Sciatic nerve (tissue), 2 donors: ENCODE data around the gene SLC41A3. TPM values are rescaled to one million over a fixed set of nuclear protein-coding genes. Genes with fewer than 3 reads are reported as not detected.
"Not testable (repeated sequence)": the region's sequence is repeated elsewhere in the genome, so short reads cannot be mapped to it uniquely, and the experiment has no call there.

Experiments used
- ATAC-seq: fragments of 200-7000 bp; cut with Tn5 transposase; one replicate; pipeline ENCODE4 v1.9.1; 2020; ENCODE audit warnings: mild to moderate bottlenecking, moderate library complexity
- DNase-seq: peaks from one replicate; pipeline ENCODE4 v3.0.0-alpha.2; 2020; ENCODE audit warnings: low spot score
- intact Hi-C: fragments of 100-400 bp; cut with DNase I; formaldehyde crosslinking; loops from one replicate; pipeline ENCODE4 v1.14.2; 2022
- total RNA-seq: library from RNA; stranded (reverse); fragmentation: NEBNext Ultra II Directional; extraction: Animal tissue kit (Norgen Biotek cat#: 25700); gene quantifications from one replicate; pipeline ENCODE4 v1.2.1, GENCODE V29; 2021
- donor health status: DM: no; HTN: no; CAD: no.
- donor health status: DM: no; HTN: no; CAD: no.

The SLC41A3 gene
- total RNA-seq, 1 donor from 2014 or later: 42.8 TPM

DNA sequence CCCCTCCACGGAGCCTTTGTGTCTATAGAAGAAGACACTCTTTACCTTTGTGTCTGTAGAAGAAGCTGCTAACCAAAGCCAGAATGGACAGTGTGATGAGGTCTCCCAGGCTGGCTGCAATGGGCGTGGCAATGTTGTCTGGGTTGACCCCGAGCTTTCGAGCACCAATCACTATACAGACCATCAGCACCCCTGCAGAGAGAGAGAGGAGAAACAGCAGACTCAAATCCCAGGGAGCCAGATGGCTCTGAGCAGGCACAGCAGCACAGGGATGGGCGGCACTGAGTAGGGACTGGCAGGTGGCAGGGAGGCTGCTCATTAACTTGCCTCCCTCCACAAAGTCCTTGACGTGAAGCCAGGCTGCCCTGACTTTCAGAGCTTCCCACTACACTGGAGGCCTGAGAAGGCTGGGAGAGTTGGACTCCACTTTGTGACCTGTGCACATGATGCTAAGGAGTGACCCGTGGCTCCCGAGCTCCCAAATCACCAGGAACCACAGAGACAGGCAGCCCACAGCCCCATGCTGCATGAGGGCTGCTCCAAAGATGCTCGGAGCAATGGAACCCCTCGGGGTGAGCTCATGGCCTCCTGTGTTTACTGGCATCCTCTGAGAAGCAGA lies 61.1 kb downstream of the SLC41A3 start:
- intact Hi-C loops: no loop called here
- DNase-seq (no peak), ATAC-seq (no peak)

DNA sequence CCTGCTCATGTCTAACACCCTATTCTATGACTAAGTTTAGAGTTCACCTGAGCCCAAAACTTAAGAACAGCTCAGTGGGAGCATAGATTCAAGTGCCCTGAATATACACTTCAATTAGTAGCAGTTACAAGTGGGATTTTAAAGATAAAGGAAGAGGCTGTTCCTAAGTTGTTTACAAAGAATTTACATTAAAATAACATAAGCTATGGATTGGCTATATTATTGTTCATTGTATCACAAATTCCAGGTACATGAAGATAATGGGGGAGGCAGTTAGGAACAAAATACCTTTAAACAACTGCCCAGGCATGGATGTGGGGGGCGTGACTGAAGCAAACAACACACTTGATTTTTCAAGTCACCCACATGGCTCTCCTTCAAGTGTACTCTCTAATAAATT lies 62.2 kb downstream of the SLC41A3 start:
- DNase-seq (no peak), ATAC-seq (no peak)
- intact Hi-C loops: no loop called here

DNA sequence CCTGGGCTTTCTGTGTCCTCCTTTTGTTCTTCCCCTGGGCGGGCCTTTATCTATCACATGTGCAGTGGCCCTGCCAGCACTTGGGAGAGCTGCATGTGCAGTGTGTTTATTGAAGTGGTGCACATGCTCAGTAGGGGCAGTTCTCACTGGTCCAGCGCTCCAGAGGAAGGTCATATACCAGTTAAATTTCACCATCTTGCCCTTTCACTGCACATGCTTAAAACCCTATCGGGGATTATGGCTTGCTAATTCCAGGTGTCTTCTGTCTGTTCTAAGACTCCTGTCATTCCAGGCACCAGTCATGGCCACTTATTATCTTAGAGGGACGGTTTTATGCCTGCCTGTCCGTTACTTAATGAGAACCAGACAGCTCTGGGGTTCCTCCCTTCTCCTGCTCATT lies 62.7 kb downstream of the SLC41A3 start:
- no peak for DNase-seq
- intact Hi-C loops: no loop called here
- ATAC-seq: no peak

DNA sequence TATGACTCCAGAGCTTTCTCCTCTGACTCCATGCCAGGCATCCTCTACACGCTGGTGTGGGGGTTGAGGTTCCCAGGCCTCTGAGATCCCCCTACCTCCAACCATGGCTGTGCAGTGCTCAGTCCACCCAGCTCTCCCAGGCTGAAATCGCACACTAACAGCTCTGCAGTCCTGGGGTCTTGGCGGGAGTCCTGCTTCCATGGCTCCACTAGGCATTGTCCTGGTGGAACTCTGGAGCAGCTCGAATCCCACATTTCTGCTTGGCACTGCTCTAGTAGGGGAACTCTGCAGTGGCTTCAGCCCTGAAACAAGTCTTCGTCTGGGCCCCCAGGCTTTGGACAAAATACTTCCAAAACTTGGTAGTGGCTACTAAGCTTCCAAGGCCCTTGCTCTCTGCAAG lies 64.2 kb downstream of the SLC41A3 start:
- ATAC-seq: no peak
- no peak for DNase-seq
- intact Hi-C loops: no loop called here

- intact Hi-C loops: no loop called here
- no peak for ATAC-seq
- DNase-seq: no peak
Measured at GRCh38 chr3:126018995-126019394, 64.9 kb downstream of the SLC41A3 start.

DNA sequence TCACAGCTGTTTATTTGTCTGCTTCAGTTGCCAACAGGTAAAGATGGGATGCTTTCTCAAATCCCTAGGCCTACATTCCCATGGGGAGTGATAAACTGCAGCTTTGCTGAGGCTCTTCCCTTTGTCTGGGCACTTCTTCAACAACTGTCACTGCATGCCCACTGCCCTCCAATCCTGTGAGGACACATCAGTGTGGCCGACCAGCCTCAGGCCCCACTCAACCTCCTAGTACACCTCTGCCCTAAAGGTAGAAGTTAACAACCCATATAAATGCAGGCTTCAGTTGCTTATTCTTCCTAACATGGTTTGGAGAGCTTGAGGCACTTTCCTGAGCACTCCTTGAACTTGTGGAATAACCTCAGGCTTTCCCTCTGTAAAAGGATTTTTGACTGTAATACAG lies 65.4 kb downstream of the SLC41A3 start:
- ATAC-seq (no peak), DNase-seq (no peak)
- intact Hi-C loops: no loop called here

DNA sequence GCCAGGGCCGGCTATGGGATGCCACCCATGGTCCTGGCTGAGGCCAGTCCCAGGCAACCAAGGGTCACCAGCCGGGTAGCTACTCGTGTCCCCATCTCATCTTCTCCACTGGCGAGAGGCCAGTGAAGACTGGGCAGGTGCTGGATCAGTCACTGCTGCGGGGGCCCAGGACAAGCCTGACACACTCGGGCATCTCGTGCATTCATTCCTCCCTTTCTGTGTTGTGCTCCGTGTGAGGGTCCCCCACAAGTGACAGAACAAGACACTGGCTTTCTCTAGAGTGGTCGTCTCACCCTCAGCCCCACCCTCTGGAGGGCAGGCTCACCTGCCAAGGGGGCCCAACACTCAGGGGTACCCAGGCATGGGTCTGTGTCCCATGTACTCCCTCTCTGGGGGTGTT lies 66.6 kb downstream of the SLC41A3 start:
- no peak for DNase-seq
- intact Hi-C loops: no loop called here
- no peak for ATAC-seq

DNA sequence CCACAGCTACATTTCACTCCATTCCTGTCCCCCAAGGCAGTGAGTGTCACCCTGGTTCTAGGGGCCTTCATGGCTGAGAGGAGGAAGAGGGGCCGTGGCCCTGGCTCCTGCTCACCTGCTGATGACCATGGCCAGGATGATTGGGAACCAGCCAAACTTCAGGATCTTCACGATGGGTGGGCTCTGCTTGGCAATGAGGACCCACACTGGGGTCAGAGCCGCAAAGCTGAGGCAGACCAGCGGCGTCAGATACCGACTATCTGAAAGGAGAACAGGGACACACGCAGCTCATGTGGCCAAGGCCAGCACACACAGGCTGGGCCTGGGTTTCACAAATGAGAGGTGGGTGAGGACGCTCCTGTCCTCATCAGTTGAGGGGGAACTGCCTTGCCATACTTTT lies 67.3 kb downstream of the SLC41A3 start:
- ATAC-seq: no peak
- intact Hi-C loops: no loop called here
- no peak for DNase-seq

GRCh38 chr3:126015075-126015474 lies 68.8 kb downstream of the SLC41A3 start:
- intact Hi-C loops: no loop called here
- ATAC-seq: no peak
- DNase-seq: no peak

DNA sequence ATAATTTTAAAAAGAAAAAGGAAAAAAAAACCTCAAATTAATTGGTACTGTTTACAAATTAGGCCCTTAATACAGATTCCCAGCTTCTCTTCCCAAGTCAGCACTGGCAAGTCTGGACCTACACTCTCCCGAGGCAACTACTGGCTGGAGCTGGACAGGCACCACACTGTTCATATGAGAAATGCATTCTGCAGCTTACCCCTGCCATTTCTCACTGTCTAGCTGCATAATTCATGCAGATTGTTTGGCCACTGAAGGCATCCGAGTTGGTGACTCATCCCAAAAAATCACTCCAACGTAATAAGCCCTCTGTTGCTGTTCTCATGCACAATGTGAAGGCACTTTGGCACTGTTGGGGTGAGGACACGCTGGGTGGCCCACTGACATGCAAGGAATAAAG lies 69.7 kb downstream of the SLC41A3 start:
- DNase-seq (no peak), ATAC-seq (peak; percentile 30)

DNA sequence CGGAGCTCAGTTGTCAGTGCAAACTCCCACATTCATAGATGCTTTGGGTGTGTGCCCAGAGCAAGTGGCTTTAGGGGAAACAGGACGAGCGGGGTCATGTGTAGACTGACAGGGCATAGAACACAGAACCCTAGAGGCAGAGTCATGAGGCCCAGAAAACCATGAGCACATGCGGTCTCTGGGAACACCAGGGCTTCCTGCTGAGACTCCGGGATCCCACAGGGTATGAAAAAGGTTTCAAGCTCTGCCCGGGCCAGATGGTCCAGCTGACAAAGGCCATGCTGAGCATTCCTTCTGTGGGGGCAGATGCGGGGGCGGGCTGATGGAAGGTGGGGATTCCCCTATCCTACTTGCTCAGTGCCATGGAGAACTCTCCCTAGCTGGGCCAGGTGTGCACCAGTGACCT lies 70.2 kb downstream of the SLC41A3 start:
- no peak for DNase-seq
- ATAC-seq: no peak
- intact Hi-C loops: no loop called here

More for the DNA sequence above, 69.7 kb downstream of the SLC41A3 start:
- intact Hi-C loops: no loop called here

DNA sequence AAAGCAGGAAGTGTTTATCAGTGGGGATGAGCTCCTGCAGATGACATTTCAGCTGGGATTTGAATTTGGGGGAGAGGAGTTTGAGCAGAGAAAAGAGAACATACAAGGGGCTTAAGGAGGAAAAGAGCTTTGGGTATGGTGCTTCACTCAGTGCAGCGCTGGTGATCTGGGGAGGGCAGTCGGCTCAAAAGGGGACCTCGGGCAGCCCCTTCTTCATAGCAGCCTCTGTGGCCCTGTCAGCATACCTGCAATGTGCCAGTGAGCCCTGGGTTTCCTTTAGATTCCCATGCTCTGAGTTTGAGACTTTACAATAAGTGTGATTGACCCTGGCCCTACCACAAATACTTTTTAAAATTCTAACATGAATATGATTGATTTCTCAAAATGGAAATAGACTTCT lies 74.7 kb downstream of the SLC41A3 start:
- ATAC-seq: no peak
- DNase-seq: no peak
- intact Hi-C loops: no loop called here

DNA sequence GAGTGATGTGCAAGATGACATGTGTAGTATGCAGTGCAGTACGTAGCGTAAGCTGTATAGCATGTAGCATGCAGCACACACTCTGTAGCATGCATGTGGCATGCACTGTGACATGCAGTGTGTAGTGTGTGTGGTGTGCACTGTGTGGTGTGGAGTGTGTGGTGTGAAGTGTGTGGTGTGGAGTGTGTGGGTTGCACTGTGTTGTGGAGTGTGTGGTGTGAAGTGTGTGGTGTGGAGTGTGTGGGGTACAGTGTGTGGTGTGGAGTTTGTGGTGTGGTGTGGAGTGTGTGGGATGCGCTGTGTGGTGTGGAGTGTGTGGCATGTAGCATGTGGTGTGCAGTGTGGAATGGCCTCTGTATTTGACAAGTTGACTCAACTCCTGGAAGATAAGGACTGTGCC lies 75.7 kb downstream of the SLC41A3 start:
- DNase-seq: no peak
- intact Hi-C loops: no loop called here
- ATAC-seq: no peak

DNA sequence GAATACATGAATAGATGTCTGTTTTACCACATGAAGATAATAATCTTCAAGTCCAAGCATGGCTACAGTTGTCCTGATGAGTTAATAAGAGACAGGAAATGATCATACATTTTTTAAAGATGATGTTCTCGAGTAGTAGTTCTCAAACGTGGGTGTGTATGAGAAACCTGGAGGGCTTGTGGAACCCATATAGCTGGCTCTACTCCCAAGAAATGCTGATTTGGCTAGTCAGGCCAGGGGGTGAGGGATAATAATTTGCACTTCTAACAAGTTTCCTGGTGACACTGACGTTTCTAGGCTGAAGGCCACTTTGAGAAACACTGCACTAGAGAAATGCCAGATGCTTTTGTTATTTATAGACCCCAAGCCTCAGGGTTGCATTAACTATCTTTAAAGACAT lies 78.0 kb downstream of the SLC41A3 start:
- intact Hi-C loops: no loop called here
- DNase-seq: no peak
- ATAC-seq: no peak

GRCh38 chr3:126004692-126005091 lies 79.2 kb downstream of the SLC41A3 start:
- ATAC-seq: no peak
- no peak for DNase-seq
- intact Hi-C loops: no loop called here

DNA sequence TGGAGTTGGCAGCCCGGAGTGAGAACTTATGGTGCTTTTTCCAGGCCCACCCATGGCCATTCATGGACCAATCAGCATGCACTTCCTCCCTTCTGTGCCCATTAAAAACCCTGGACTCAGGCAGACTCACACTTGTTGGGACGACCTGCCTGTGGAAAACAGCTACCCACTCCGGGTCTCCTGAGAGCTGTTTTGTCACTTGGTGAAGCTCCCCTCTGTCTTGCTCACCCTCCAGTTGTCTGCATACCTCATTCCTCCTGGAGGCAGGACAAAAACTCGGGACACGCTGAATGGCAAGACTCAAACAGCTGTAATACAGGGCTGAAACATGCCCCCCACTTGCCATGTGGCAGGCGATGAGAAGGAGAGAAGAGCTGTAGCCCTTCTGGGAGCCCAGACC lies 79.7 kb downstream of the SLC41A3 start:
- DNase-seq (no peak), ATAC-seq (no peak)
- intact Hi-C loops: no loop called here

DNA sequence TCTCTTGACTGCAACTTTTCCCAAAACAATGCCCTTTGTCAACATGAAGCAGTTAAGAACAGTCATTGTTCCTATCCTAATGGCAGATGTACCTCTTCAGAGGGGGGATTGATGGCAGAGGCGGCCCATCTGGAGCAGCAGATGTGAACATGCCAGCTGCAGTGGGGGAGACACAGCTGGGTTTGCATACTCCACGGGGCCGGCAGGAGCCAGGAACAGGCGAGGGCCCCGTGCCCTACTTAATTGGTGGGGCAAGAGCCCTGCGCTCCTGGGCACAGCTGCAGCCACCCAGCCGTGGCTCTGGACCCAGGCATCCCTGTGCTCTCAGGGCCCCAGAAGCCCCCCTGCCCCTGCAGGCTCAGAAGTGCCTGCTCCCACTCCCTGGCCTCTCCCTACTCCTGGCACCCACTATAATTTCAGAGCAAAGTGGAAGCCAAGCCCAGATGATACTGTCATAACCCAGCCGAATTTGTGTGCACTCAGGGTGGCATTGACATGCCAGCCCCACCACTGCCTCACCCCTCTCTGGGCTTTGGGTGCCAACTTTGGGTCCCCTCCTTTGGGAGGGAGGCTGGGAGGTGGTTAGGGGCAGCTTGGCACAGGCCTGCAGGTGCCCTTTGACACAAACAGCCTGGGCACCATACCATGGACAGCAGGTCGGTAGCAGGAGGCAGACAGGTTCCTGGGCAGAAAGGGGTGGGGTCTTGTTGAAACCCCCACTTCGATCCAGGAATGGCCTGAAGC lies 80.3 kb downstream of the SLC41A3 start:
- DNase-seq: no peak
- intact Hi-C loops: no loop called here
- no peak for ATAC-seq

DNA sequence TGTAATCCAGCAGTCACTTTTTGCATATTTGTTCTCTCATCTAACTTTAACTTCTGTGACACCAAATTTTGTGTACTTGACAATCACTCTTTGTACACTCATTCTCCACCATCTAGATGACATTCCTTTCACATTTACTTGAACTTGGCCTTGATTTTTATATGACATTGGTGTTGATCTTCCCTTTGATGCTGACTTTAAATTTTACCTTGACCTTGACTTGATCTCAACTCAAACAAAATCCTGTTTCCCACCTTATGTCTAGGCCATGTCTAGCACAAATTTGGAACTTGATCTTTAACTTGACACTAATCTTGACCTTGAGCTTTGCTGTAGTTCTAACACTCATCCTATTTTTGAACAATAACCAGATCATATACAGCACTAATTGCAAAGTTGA lies 81.7 kb downstream of the SLC41A3 start:
- ATAC-seq (no peak), DNase-seq (no peak)
- intact Hi-C loops: no loop called here

DNA sequence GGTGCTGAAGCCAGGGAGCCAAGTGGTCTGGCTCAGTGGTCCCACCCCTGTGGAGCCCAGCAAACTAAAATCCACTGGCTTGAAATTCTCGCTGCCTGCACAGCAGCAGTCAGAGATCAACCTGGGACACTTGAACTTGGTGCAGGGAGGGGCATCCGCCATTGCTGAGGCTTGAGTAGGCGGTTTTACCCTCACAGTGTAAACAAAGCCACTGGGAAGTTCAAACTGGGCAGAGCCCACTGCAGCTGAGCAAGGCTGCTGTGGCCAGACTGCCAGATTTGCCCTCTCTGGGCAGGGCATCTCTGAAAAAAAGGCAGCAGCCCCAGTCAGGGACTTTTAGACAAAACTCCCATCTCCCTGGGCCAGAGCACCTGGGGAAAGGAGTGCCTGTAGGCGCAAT lies 87.2 kb downstream of the SLC41A3 start:
- intact Hi-C loops, ATAC-seq, DNase-seq: not testable (repeated sequence)

DNA sequence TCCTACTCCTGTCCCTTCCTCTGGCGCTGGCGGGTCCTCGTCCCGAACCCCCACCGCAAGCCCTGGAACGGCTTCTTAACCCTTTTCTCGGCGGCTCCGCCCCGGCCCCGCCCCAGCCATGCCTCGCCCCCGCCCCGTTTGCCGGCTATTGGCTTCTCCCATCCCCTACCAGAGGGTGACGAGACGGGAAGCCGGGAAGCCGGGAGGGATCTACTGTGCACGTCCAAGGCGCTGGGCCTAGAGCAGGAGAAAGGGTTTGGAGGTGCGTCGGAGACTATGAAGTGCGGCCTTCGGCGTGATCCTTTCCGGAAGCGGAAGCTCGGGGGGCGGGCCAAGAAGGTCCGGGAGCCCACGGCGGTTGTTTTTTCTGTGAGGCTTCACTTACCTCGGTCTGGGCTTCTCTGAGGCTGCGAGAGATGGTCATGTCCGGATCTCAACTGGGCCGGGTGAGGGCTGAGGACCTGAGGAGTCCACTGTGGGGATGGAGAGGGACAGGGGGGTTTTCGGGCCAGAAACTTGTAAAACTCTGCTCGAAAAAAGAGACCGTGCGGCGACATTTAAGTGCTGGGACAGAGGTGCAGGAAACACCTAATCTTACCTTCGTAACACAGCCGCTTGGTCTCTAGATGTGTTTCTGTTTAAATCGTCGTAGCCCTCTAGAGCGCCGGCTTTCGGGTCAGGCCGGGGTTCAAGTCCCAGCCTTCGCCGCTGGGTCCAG lies 93.5 kb downstream of the SLC41A3 start:
- ATAC-seq (peak; percentile 98), DNase-seq (peak; percentile 93)
- intact Hi-C loops: no loop called here
